Muscle layer of colon (tissue), 2 donors: Measurements from ENCODE around the gene NABP2.
"Not testable (repeated sequence)": the region's sequence is repeated elsewhere in the genome, so short reads cannot be mapped to it uniquely, and the experiment has no call there.

Experiments
- H3K27ac ChIP-seq: one replicate; pipeline ENCODE4 v1.7.0; 2013; ENCODE audit warnings: low read depth, mild to moderate bottlenecking, low read length, moderate library complexity
- H3K27me3 ChIP-seq, 2 donors: one replicate each; pipeline ENCODE4 v1.7.0; 2013; ENCODE audit warnings: low read length in 2 of 2, mild to moderate bottlenecking in 2 of 2; ENCODE audit not compliant: insufficient read depth in 2 of 2, control insufficient read depth in 1 of 2
- H3K36me3 ChIP-seq: one replicate; pipeline ENCODE4 v1.7.0; 2013; ENCODE audit warnings: mild to moderate bottlenecking, low read length; ENCODE audit not compliant: insufficient read depth
- H3K4me1 ChIP-seq: one replicate; pipeline ENCODE4 v1.7.0; 2013; ENCODE audit warnings: mild to moderate bottlenecking, low read length; ENCODE audit not compliant: insufficient read depth
- H3K4me3 ChIP-seq, 2 donors: one replicate each; pipeline ENCODE4 v1.7.0; 2013; ENCODE audit warnings: low read length in 2 of 2, low read depth in 1 of 2, mild to moderate bottlenecking in 1 of 2, moderate library complexity in 1 of 2
- H3K9ac ChIP-seq: one replicate; pipeline ENCODE4 v1.7.0; 2013; ENCODE audit warnings: low read length
- H3K9me3 ChIP-seq: one replicate; pipeline ENCODE4 v1.7.0; 2013; ENCODE audit warnings: mild to moderate bottlenecking, low read length
- donor health status: abdominal sarcoma.
- donor health status: Adenocarcinoma of cecum.

The NABP2 gene

GRCh38 chr12:56262955-56263354, 38.8 kb downstream of the NABP2 start:
- not testable (repeated sequence) for H3K4me3 ChIP-seq, H3K36me3 ChIP-seq, H3K9me3 ChIP-seq, H3K27me3 ChIP-seq, H3K27ac ChIP-seq, H3K9ac ChIP-seq
- peaks cover 15% of the 10 kb centered on the region for H3K4me1 ChIP-seq

GRCh38 chr12:56266068-56266692, 42.0 kb downstream of the NABP2 start:
- peak overlapping the region; percentile 82 for H3K9ac ChIP-seq
- H3K36me3 ChIP-seq = peaks cover 10% of the 10 kb centered on the region
- H3K4me1 ChIP-seq = peaks cover 11% of the 10 kb centered on the region
- peak overlapping the region; percentile 82 to 88 for H3K4me3 ChIP-seq
- H3K9me3 ChIP-seq, H3K27me3 ChIP-seq: not testable (repeated sequence)
- peak overlapping the region; percentile 81 for H3K27ac ChIP-seq

GRCh38 chr12:56266693-56267442, 42.7 kb downstream of the NABP2 start, which contains the start of gene COQ10A:
Gene COQ10A, plus strand, starts transcription at chr12:56266942. Its CDS starts 177 bp downstream, at chr12:56267119.
- H3K27me3 ChIP-seq = no peaks in the 10 kb centered on the region
- H3K4me1 ChIP-seq = peaks cover 11% of the 10 kb centered on the region
- H3K27ac ChIP-seq = peak within 1 kb of the TSS; percentile 81
- H3K4me3 ChIP-seq = peak within 1 kb of the TSS; percentile 82 to 88
- H3K9me3 ChIP-seq = no peaks in the 10 kb centered on the region
- peaks cover 17% of the 10 kb centered on the region for H3K36me3 ChIP-seq
- peak within 1 kb of the TSS; percentile 82 for H3K9ac ChIP-seq

GRCh38 chr12:56267443-56268071, 43.4 kb downstream of the NABP2 start:
- Histone ChIP-seq H3K27ac (peak overlapping the region; percentile 81), H3K4me1 (peaks cover 11% of the 10 kb centered on the region)

GRCh38 chr12:56271031-56271430, 46.9 kb downstream of the NABP2 start:
- H3K4me3 ChIP-seq = no peak overlapping the region

More at GRCh38 chr12:56267443-56268071, 43.4 kb downstream of the NABP2 start:
- Histone ChIP-seq H3K27me3 (no peaks in the 10 kb centered on the region), H3K36me3 (peaks cover 23% of the 10 kb centered on the region), H3K4me3 (peak overlapping the region; percentile 82 to 88), H3K9ac (peak overlapping the region; percentile 57), H3K9me3 (no peaks in the 10 kb centered on the region)

GRCh38 chr12:56272468-56272867, 48.3 kb downstream of the NABP2 start:
- H3K9ac ChIP-seq, H3K4me1 ChIP-seq, H3K9me3 ChIP-seq, H3K4me3 ChIP-seq, H3K27ac ChIP-seq, H3K27me3 ChIP-seq: not testable (repeated sequence)
- H3K36me3 ChIP-seq = peaks cover 60% of the 10 kb centered on the region

More at GRCh38 chr12:56271031-56271430, 46.9 kb downstream of the NABP2 start:
- Histone ChIP-seq H3K36me3 (peaks cover 53% of the 10 kb centered on the region), H3K9me3 (no peaks in the 10 kb centered on the region), H3K4me1 (peaks cover 11% of the 10 kb centered on the region), H3K27me3 (no peaks in the 10 kb centered on the region), H3K9ac (no peak overlapping the region), H3K27ac (no peak overlapping the region)

GRCh38 chr12:56274299-56274698, 50.2 kb downstream of the NABP2 start:
- H3K36me3 ChIP-seq = peaks cover 71% of the 10 kb centered on the region
- no peak overlapping the region for H3K4me3 ChIP-seq
- H3K4me1 ChIP-seq = no peaks in the 10 kb centered on the region
- H3K9me3 ChIP-seq = no peaks in the 10 kb centered on the region
- no peak overlapping the region for H3K9ac ChIP-seq
- no peaks in the 10 kb centered on the region for H3K27me3 ChIP-seq
- H3K27ac ChIP-seq = no peak overlapping the region

GRCh38 chr12:56278905-56279304, 54.8 kb downstream of the NABP2 start:
- Histone ChIP-seq H3K4me3 (no peak overlapping the region), H3K36me3 (peaks cover 74% of the 10 kb centered on the region), H3K27ac (no peak overlapping the region), H3K9ac (no peak overlapping the region), H3K27me3 (no peaks in the 10 kb centered on the region), H3K4me1 (no peaks in the 10 kb centered on the region), H3K9me3 (no peaks in the 10 kb centered on the region)
